Endothelial cell of hepatic sinusoid (primary cell): Measurements from ENCODE around the gene HTR3E.
"Not testable (repeated sequence)": the region's sequence is repeated elsewhere in the genome, so short reads cannot be mapped to it uniquely, and the experiment has no call there.

Source experiments
- in situ Hi-C: cut with HindIII; loops from 2 replicates; pipeline ENCODE4 v1.10.0; 2017; ENCODE audit warnings: low sequenced_read_pairs

HTR3E gene

GRCh38 chr3:184099806-184100686, 3.2 kb downstream of the HTR3E start:
- in situ Hi-C loops, result no loop called here

DNA sequence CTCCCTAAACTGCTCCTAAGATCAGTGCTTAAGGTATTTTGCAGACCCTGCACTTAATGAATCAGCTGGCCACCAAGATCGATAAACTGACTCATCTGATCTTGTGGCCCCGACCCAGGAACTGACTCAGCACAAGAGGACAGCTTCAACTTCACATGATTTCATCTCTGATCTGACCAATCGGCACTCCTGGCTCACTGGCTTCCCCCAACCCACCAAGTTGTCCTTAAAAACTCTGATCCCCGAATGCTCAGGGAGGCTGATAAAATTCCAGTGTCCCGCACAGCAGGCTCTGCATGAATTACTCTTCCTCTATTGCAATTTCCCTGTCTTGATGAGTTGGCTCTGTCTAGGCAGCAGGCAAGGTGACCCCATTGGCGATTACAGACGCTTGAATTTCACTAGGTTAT, 13.5 kb downstream of the HTR3E start:
- in situ Hi-C loops, result no loop called here

DNA sequence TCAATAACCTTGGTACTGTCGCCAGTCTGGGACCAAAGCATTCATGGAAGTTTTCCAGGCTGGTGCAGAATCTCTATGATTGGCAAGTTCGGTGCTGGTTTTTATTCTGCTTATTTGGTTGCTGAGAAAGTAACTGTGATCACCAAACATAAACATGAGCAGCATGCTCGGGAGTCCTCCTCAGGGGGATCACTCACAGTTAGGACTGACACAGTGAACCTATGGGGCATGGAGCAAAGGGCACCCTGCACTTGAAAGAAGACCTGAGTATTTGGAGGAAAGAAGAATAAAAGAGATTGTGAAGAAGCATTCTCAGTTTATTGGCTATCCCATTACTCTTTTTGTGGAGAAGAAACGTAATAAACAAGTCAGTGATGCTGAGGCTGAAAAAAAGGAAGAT, 19.2 kb downstream of the HTR3E start:
- in situ Hi-C loops, result no loop called here

- in situ Hi-C loops, result no loop called here
Observed at GRCh38 chr3:184117636-184118035, 20.8 kb downstream of the HTR3E start.

- in situ Hi-C loops, result not testable (repeated sequence)
Observed at GRCh38 chr3:184121031-184121430, 24.2 kb downstream of the HTR3E start.

DNA sequence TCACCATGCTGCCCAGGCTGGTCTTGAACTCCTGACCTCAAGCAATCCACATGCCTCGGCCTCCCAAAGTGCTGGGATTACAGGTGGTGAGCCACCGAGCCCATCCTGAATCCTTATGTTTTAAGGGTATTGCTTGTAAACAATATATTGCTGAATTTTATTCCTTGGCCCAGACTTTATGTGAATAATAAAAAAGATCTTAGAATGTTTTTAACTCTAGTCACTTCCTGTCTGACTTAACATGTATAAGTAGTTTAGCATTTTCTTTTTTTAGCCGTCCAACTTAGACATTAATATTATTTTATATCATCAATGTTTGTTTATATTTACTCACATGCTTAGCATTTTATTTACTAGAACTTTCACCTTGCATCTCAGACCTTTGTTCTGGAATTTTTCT, 29.1 kb downstream of the HTR3E start:
- in situ Hi-C loops, result no loop called here

GRCh38 chr3:184129012-184129411, 32.1 kb downstream of the HTR3E start:
- in situ Hi-C loops, result no loop called here

DNA sequence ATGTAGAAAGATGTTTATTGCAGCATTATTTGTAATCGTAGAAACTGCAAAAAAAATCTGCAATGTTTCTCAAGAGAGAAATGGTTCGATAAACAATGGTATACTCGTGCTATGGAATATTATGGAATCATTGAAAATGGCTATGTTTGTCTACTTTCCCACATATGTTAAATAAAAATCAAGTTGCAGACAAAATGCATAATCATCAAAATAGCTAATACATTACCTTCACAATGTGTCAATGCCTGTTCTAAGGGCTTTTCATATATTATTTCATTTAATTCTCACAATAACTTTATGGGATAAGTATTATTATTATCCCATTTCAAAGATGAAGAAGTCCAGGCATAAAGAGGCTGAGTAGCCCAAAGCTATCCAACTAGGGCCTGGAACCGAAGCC, 36.1 kb downstream of the HTR3E start:
- in situ Hi-C loops, result no loop called here

DNA sequence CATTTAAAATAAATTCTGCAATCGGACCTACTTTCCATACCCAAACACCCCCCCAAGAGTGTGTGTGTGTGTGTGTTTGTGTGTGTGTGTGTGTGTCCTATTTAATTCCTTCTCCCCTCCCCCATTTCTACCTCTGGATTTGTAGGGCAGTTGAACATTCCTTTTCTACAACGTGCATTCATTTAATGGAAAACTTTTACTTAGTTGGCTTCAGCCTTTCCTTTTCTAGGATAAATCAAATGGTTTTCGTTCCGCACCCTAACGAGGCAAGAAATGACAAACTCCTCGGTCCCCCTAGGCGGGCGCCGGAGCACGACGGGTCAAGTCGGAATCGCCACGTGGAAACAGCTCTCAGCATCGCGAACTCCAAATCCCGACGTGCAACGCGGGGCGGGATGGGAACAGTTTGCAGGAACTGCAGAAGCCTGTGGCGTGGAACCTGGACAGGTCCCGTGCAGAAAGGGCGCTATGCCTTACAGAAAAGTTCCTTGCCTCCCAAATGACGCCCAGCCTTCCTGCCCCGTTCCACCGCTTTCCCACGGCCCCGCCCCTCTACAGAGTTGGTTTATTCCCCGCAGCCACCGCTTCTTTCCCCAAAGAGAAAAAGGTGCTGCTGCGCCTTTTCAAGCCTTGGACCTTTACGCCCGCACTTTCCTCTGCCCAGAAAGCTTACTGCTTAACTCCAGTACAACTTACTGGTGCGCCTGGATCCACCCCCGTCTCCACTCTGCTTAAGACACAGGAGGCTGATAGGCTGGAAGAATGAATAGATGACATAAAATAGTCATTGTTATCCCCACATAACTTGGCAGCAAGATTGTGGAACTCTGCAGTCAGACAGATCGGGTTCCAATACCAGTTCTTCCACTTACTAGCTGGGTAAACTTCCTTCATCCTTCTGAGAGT, 37.2 kb downstream of the HTR3E start:
- in situ Hi-C loops, result no loop called here

DNA sequence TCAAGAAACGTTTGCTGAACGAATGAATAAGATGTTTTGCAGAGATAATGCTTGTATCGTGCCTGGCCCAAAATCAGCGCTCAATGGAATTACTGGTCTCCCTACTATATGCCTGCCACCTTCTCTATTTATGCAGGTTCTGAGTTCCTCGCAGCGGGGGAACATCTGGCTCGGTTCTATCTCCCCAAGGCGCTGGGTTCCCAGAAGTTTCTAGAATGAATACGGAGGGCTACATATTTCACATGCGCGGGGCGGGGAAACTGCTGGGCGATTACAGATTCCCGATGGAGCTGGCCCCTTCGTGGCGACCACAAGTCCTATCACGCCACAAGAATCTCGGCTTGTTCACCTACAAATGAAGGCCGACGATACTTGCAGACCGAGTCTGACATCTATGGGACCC, 37.9 kb downstream of the HTR3E start:
- in situ Hi-C loops, result no loop called here

GRCh38 chr3:184135149-184135910, 38.5 kb downstream of the HTR3E start, which contains the start of gene EIF2B5:
TSS of gene EIF2B5 (plus strand) at chr3:184135358. CDS start at chr3:184135386, 28 bp downstream.
- in situ Hi-C loops, result no loop called here

DNA sequence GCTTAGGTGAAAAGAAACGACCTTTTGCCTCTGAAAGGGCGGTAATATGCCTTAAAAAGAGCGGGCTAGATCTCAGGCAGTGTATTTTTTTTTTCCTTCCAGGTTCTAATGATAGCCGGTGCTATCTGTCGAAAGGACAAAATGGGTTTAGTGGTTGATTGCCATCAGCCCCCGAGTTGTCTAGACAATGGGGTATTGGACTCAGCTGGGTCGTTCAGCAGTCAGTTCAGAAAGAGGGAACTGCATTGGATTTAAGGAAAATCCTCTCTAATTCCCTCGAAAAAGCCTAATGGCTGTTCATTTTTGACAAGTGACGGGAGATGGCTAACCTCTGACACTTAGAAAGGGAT, 39.0 kb downstream of the HTR3E start:
- in situ Hi-C loops, result no loop called here

DNA sequence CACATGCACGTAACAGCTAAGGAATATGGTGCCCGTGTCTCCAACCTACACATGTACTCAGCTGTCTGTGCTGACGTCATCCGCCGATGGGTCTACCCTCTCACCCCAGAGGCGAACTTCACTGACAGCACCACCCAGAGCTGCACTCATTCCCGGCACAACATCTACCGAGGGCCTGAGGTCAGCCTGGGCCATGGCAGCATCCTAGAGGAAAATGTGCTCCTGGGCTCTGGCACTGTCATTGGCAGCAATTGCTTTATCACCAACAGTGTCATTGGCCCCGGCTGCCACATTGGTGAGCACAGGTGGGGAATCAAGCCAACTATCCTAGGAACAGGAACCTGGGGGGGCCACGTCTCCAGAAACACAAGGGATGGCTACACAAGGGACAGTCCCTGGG, 43.6 kb downstream of the HTR3E start:
- in situ Hi-C loops, result no loop called here

DNA sequence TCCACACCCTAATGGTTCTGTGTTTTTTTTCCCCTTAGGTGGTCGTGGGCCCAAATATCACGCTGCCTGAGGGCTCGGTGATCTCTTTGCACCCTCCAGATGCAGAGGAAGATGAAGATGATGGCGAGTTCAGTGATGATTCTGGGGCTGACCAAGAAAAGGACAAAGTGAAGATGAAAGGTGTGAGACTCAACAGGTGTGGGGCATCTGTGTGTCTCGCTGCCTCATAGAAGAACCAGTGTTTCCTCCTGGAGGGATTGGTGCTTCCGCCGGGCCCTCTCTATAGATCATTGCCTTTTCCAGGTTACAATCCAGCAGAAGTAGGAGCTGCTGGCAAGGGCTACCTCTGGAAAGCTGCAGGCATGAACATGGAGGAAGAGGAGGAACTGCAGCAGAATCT, 45.3 kb downstream of the HTR3E start:
- in situ Hi-C loops, result no loop called here

GRCh38 chr3:184143327-184143726, 46.5 kb downstream of the HTR3E start:
- in situ Hi-C loops, result no loop called here

GRCh38 chr3:184144505-184144904, 47.6 kb downstream of the HTR3E start:
- in situ Hi-C loops, result no loop called here

- in situ Hi-C loops, result loop anchor here (5.0 kb wide), 2 partner anchors 47 to 53 kb away; no protein-coding TSS in a partner anchor
Observed at GRCh38 chr3:184145111-184145524, 48.3 kb downstream of the HTR3E start.

GRCh38 chr3:184145751-184146270, 48.9 kb downstream of the HTR3E start:
- in situ Hi-C loops, result loop anchor here (5.0 kb wide), 2 partner anchors 46 to 54 kb away; no protein-coding TSS in a partner anchor

DNA sequence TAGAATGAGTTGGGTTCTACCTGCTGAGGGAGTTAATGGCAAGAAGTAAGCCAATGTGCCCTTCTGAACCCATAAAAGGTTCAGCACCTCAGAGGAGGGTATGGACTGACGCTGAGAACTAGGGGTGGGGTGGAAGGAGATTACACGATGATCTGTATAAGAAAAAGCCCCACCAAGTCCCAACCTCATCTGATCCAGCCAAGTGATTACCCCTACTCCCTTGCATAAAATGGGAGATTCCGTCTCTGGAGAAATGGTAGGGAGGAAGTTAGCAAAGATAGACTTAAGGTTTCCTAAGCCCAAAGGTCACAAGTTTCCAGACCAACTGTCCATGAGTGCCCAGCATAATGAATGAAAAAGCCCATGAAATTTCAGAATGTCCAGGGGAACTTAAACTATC, 51.2 kb downstream of the HTR3E start:
- in situ Hi-C loops, result loop anchor here (5.0 kb wide), 2 partner anchors 44 to 56 kb away; no protein-coding TSS in a partner anchor

GRCh38 chr3:184149123-184149522, 52.3 kb downstream of the HTR3E start:
- in situ Hi-C loops, result loop anchor here (5.0 kb wide), 2 partner anchors 43 to 57 kb away; no protein-coding TSS in a partner anchor
